ENCODE data around the gene SMAD3.

Gene SMAD3

GRCh38 chr15:67180035-67180434 is 114.6 kb downstream of the SMAD3 start:
- no peak for DNase-seq (ENCODE audit: low spot score)

- no peak for DNase-seq (ENCODE audit: low spot score)
Observed at GRCh38 chr15:67180514-67181191, 115.3 kb downstream of the SMAD3 start.

GRCh38 chr15:67181221-67181639 is 115.8 kb downstream of the SMAD3 start:
- DNase-seq (ENCODE audit: low spot score), result no peak

- no peak for DNase-seq (ENCODE audit: low spot score)
Observed at GRCh38 chr15:67183443-67184169, 118.2 kb downstream of the SMAD3 start.

- DNase-seq (ENCODE audit: low spot score), result no peak
Observed at GRCh38 chr15:67184208-67184925, 119.0 kb downstream of the SMAD3 start.

GRCh38 chr15:67185051-67185450 is 119.6 kb downstream of the SMAD3 start:
- DNase-seq (ENCODE audit: low spot score), result no peak

- DNase-seq (ENCODE audit: low spot score), result no peak
Observed at GRCh38 chr15:67185621-67186225, 120.3 kb downstream of the SMAD3 start.

- DNase-seq (ENCODE audit: low spot score), result peak; percentile 17
Observed at GRCh38 chr15:67186226-67186649, 120.8 kb downstream of the SMAD3 start.

GRCh38 chr15:67186688-67187087 is 121.3 kb downstream of the SMAD3 start:
- no peak for DNase-seq (ENCODE audit: low spot score)

- DNase-seq (ENCODE audit: low spot score), result no peak
Observed at GRCh38 chr15:67187351-67187854, 122.0 kb downstream of the SMAD3 start.

GRCh38 chr15:67188551-67189218 is 123.3 kb downstream of the SMAD3 start:
- no peak for DNase-seq (ENCODE audit: low spot score)

GRCh38 chr15:67189326-67190051 is 124.1 kb downstream of the SMAD3 start:
- no peak for DNase-seq (ENCODE audit: low spot score)

GRCh38 chr15:67190326-67190725 is 124.9 kb downstream of the SMAD3 start:
- no peak for DNase-seq (ENCODE audit: low spot score)

- DNase-seq (ENCODE audit: low spot score), result no peak
Observed at GRCh38 chr15:67190813-67191212, 125.4 kb downstream of the SMAD3 start.

- no peak for DNase-seq (ENCODE audit: low spot score)
Observed at GRCh38 chr15:67192185-67192820, 126.9 kb downstream of the SMAD3 start.

GRCh38 chr15:67193223-67193990 is 128.0 kb downstream of the SMAD3 start:
- DNase-seq (ENCODE audit: low spot score), result no peak

GRCh38 chr15:67194171-67195114 is 129.0 kb downstream of the SMAD3 start:
- DNase-seq (ENCODE audit: low spot score), result no peak

GRCh38 chr15:67195305-67195704 is 129.9 kb downstream of the SMAD3 start:
- DNase-seq (ENCODE audit: low spot score), result no peak

- no peak for DNase-seq (ENCODE audit: low spot score)
Observed at GRCh38 chr15:67196222-67196621, 130.8 kb downstream of the SMAD3 start.
